BLaER1 (cell line): ENCODE data around the gene MDM1.

Experiments
- H3K27ac ChIP-seq: shearing (Covaris generic); formaldehyde crosslinking; 2 replicates; pipeline ENCODE4 v1.8.1; 2022
- H3K27me3 ChIP-seq: shearing (Covaris generic); formaldehyde crosslinking; 2 replicates; pipeline ENCODE4 v1.8.1; 2022
- H3K36me3 ChIP-seq: shearing (Covaris generic); formaldehyde crosslinking; 2 replicates; pipeline ENCODE4 v1.8.1; 2022
- H3K4me1 ChIP-seq: shearing (Covaris generic); formaldehyde crosslinking; 2 replicates; pipeline ENCODE4 v1.8.1; 2022
- H3K4me2 ChIP-seq: shearing (Covaris generic); formaldehyde crosslinking; 2 replicates; pipeline ENCODE4 v1.8.1; 2022
- H3K4me3 ChIP-seq: shearing (Covaris generic); formaldehyde crosslinking; 2 replicates; pipeline ENCODE4 v1.8.1; 2022
- H3K9ac ChIP-seq: shearing (Covaris generic); formaldehyde crosslinking; 2 replicates; pipeline ENCODE4 v1.8.1; 2022
- H3K9me3 ChIP-seq: shearing (Covaris generic); formaldehyde crosslinking; 2 replicates; pipeline ENCODE4 v1.8.1; 2022
- H4K20me1 ChIP-seq: shearing (Covaris generic); formaldehyde crosslinking; 2 replicates; pipeline ENCODE4 v1.8.1; 2022
- Cebpa-rat ChIP-seq: shearing (Covaris generic); IDR thresholded peaks from 2 replicates; pipeline ENCODE4 v1.8.1; 2022

The MDM1 gene

GRCh38 chr12:68264857-68265256, 67.3 kb downstream of the MDM1 start:
- no peak for TF ChIP-seq Cebpa-rat
- no peak overlapping the region for H3K4me3 ChIP-seq
- no peak overlapping the region for H3K4me2 ChIP-seq

GRCh38 chr12:68264158-68264855, 67.9 kb downstream of the MDM1 start:
- TF ChIP-seq Cebpa-rat = no peak
- H3K27ac ChIP-seq = no peak overlapping the region
- no peak overlapping the region for H3K4me2 ChIP-seq

More at GRCh38 chr12:68264857-68265256, 67.3 kb downstream of the MDM1 start:
- H3K27ac ChIP-seq = no peak overlapping the region
- no peaks in the 10 kb centered on the region for H3K9me3 ChIP-seq
- no peaks in the 10 kb centered on the region for H3K36me3 ChIP-seq
- no peaks in the 10 kb centered on the region for H3K27me3 ChIP-seq
- H3K9ac ChIP-seq = no peak overlapping the region
- no peaks in the 10 kb centered on the region for H4K20me1 ChIP-seq
- H3K4me1 ChIP-seq = no peaks in the 10 kb centered on the region

DNA sequence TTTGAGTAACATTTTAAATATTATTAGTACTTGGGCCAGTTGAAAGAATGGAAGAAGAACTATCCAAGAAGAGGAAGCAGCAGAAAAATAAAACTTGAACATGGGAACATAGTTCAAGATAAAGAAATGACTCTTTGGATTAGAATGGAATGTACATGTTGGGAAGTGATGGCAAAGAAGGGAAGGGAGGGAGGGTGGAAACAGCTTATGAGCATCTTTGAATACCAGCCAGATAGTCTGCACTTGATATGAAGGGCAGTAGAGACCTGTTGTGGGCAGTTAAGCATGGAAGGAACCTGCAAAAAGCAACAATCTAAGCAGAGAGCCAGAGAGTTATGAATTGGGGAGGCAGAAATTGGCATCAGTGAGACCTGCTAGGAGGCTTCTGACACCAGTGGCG, 68.8 kb downstream of the MDM1 start:
- Histone ChIP-seq H3K9ac (no peak overlapping the region), H3K4me2 (no peak overlapping the region), H4K20me1 (no peaks in the 10 kb centered on the region), H3K4me1 (no peaks in the 10 kb centered on the region), H3K4me3 (no peak overlapping the region), H3K9me3 (no peaks in the 10 kb centered on the region), H3K27me3 (no peaks in the 10 kb centered on the region), H3K27ac (no peak overlapping the region), H3K36me3 (no peaks in the 10 kb centered on the region)
- TF ChIP-seq Cebpa-rat = no peak

More at GRCh38 chr12:68264158-68264855, 67.9 kb downstream of the MDM1 start:
- Histone ChIP-seq H3K9me3 (no peaks in the 10 kb centered on the region), H3K27me3 (no peaks in the 10 kb centered on the region), H3K36me3 (no peaks in the 10 kb centered on the region), H3K4me1 (no peaks in the 10 kb centered on the region), H3K4me3 (no peak overlapping the region), H3K9ac (no peak overlapping the region), H4K20me1 (no peaks in the 10 kb centered on the region)

- no peak overlapping the region for H3K4me2 ChIP-seq
- no peaks in the 10 kb centered on the region for H4K20me1 ChIP-seq
- H3K4me1 ChIP-seq = no peaks in the 10 kb centered on the region
- no peaks in the 10 kb centered on the region for H3K27me3 ChIP-seq
- no peak for TF ChIP-seq Cebpa-rat
- H3K9me3 ChIP-seq = no peaks in the 10 kb centered on the region
- no peak overlapping the region for H3K9ac ChIP-seq
- H3K27ac ChIP-seq = no peak overlapping the region
- no peaks in the 10 kb centered on the region for H3K36me3 ChIP-seq
- H3K4me3 ChIP-seq = no peak overlapping the region
These were observed 70.3 kb downstream of the MDM1 start for GRCh38 chr12:68261896-68262295.

- H3K4me2 ChIP-seq = no peak overlapping the region
- H3K9ac ChIP-seq = no peak overlapping the region
- H3K9me3 ChIP-seq = no peaks in the 10 kb centered on the region
- H3K27ac ChIP-seq = no peak overlapping the region
- no peaks in the 10 kb centered on the region for H3K4me1 ChIP-seq
- no peak overlapping the region for H3K4me3 ChIP-seq
- H4K20me1 ChIP-seq = no peaks in the 10 kb centered on the region
- TF ChIP-seq Cebpa-rat = no peak
- no peaks in the 10 kb centered on the region for H3K27me3 ChIP-seq
- no peaks in the 10 kb centered on the region for H3K36me3 ChIP-seq
These were observed 72.0 kb downstream of the MDM1 start for GRCh38 chr12:68260153-68260552.

GRCh38 chr12:68259318-68259940, 72.7 kb downstream of the MDM1 start:
- no peaks in the 10 kb centered on the region for H4K20me1 ChIP-seq

GRCh38 chr12:68253504-68253903, 78.7 kb downstream of the MDM1 start, which contains the start of gene IL22:
TSS of gene IL22 (minus strand) at chr12:68253604. CDS start at chr12:68253448, 156 bp downstream.
- TF ChIP-seq Cebpa-rat = no peak
- no peaks in the 10 kb centered on the region for H3K27me3 ChIP-seq

More at GRCh38 chr12:68259318-68259940, 72.7 kb downstream of the MDM1 start:
- Histone ChIP-seq H3K4me2 (no peak overlapping the region), H3K9ac (no peak overlapping the region), H3K4me1 (no peaks in the 10 kb centered on the region), H3K27ac (no peak overlapping the region), H3K36me3 (no peaks in the 10 kb centered on the region), H3K4me3 (no peak overlapping the region), H3K9me3 (no peaks in the 10 kb centered on the region), H3K27me3 (no peaks in the 10 kb centered on the region)
- TF ChIP-seq Cebpa-rat = no peak

GRCh38 chr12:68252077-68252476, 80.1 kb downstream of the MDM1 start:
- Histone ChIP-seq H3K27ac (no peak overlapping the region), H3K4me1 (no peaks in the 10 kb centered on the region), H3K36me3 (no peaks in the 10 kb centered on the region), H4K20me1 (no peaks in the 10 kb centered on the region), H3K4me3 (no peak overlapping the region), H3K4me2 (no peak overlapping the region), H3K27me3 (no peaks in the 10 kb centered on the region), H3K9ac (no peak overlapping the region), H3K9me3 (no peaks in the 10 kb centered on the region)
- TF ChIP-seq Cebpa-rat = no peak

More at GRCh38 chr12:68253504-68253903, 78.7 kb downstream of the MDM1 start, which contains the start of gene IL22:
- no peaks in the 10 kb centered on the region for H3K9me3 ChIP-seq
- H3K4me1 ChIP-seq = no peaks in the 10 kb centered on the region
- H3K27ac ChIP-seq = no peak within 1 kb of the TSS
- no peaks in the 10 kb centered on the region for H4K20me1 ChIP-seq
- no peak within 1 kb of the TSS for H3K4me2 ChIP-seq
- no peaks in the 10 kb centered on the region for H3K36me3 ChIP-seq
- no peak within 1 kb of the TSS for H3K4me3 ChIP-seq
- no peak within 1 kb of the TSS for H3K9ac ChIP-seq

- no peak overlapping the region for H3K9ac ChIP-seq
- H3K27me3 ChIP-seq = no peaks in the 10 kb centered on the region
- no peaks in the 10 kb centered on the region for H3K9me3 ChIP-seq
- H3K27ac ChIP-seq = no peak overlapping the region
- no peak overlapping the region for H3K4me3 ChIP-seq
- H4K20me1 ChIP-seq = no peaks in the 10 kb centered on the region
- H3K4me2 ChIP-seq = no peak overlapping the region
- no peaks in the 10 kb centered on the region for H3K4me1 ChIP-seq
- no peaks in the 10 kb centered on the region for H3K36me3 ChIP-seq
- TF ChIP-seq Cebpa-rat = no peak
These were observed 81.7 kb downstream of the MDM1 start for GRCh38 chr12:68250454-68250853.

DNA sequence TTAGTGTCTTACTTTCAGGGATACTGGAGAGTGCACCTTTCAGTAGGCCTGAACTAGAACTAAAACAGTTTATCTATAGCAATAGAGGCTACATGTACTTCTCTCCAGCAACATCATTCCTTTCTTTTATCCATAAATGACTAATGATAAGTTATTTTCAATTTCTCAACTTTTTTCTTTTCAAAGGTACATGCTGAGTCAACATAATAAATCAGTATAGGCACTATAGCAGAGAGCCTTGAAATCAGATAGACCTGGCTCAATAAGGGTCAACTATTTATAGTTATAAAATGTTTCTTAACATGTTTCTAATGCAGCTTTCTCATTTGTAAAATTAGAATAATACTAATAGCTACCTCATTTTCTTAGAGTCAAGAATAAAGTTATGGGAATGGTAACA, 84.4 kb downstream of the MDM1 start:
- TF ChIP-seq Cebpa-rat = no peak
- H3K27me3 ChIP-seq = no peaks in the 10 kb centered on the region
- H3K4me3 ChIP-seq = no peak overlapping the region
- H3K4me2 ChIP-seq = no peak overlapping the region
- no peaks in the 10 kb centered on the region for H3K9me3 ChIP-seq
- no peaks in the 10 kb centered on the region for H3K4me1 ChIP-seq
- H3K27ac ChIP-seq = no peak overlapping the region
- no peaks in the 10 kb centered on the region for H4K20me1 ChIP-seq
- H3K9ac ChIP-seq = no peak overlapping the region
- H3K36me3 ChIP-seq = no peaks in the 10 kb centered on the region
